ENCODE results near the gene SNAP29. TPM values are rescaled to one million over a fixed set of nuclear protein-coding genes. Genes with fewer than 3 reads are reported as not detected.
A peak's percentile ranks its signal among the peaks of the same experiment; 100 is the strongest.
"Not testable (repeated sequence)": the region's sequence is repeated elsewhere in the genome, so short reads cannot be mapped to it uniquely, and the experiment has no call there.

SNAP29 gene
- total and polyA plus RNA-seq, 3 experiments from 2014 or later: 21.9 to 26.0 (median 23.3) TPM

DNA sequence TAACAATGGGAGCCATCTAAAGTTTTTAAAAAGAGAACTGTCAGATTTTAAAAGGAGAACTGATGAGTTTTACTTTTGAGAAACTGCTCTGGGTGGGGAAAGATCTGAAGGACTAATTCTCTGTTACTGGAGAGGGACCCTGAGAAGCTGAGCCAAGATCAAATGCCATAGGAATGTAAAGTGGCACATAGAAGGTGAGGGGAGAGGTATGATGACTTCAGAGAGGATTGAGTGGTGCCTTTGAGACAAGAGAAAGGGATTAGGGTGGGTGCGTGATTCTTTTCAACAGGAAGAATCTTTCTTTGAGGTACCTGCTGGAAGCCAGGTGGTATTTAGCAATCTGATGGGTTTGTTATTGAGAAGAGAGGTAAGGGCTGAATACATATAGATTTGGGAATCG is 67.4 kb downstream of the SNAP29 start:
- Histone ChIP-seq H3K27ac (ENCODE audit: low read depth, low read length) (no peak overlapping the region), H3K36me3 (ENCODE audit: insufficient read depth, low read length) (peaks cover 32% of the 10 kb centered on the region), H3K27me3 (ENCODE audit: insufficient read depth, low read length, poor library complexity, severe bottlenecking) (no peaks in the 10 kb centered on the region), H3K4me1 (ENCODE audit: insufficient read depth, low read length) (peaks cover 60% of the 10 kb centered on the region), H3K4me3 (ENCODE audit: low read length) (no peak overlapping the region), H3K9me3 (ENCODE audit: low read length) (no peaks in the 10 kb centered on the region)
- Mint-ChIP-seq H3K27me3 (no peaks in the 10 kb centered on the region), H3K4me1 (peaks cover 49 to 76% (median 68%) of the 10 kb centered on the region in 3 donors), H3K36me3 (peaks cover 0 to 38% (median 2%) of the 10 kb centered on the region in 3 donors), H3K4me3 (peak overlapping the region in 5 of 7 donors; percentile 5 to 40 (median 16)), H3K27ac (peak overlapping the region in 7 of 8 donors; percentile 3 to 76 (median 8)), H3K9me3 (no peaks in the 10 kb centered on the region)
- CTCF ChIA-PET: interaction anchor here (1.4 to 1.6 kb wide), 2 partner anchors 9 to 11 kb away, joined by 4 to 6 read pairs; partner anchors contain the start of gene CRKL
- DNase-seq: no peak
- POLR2A ChIA-PET: no interaction called here

DNA sequence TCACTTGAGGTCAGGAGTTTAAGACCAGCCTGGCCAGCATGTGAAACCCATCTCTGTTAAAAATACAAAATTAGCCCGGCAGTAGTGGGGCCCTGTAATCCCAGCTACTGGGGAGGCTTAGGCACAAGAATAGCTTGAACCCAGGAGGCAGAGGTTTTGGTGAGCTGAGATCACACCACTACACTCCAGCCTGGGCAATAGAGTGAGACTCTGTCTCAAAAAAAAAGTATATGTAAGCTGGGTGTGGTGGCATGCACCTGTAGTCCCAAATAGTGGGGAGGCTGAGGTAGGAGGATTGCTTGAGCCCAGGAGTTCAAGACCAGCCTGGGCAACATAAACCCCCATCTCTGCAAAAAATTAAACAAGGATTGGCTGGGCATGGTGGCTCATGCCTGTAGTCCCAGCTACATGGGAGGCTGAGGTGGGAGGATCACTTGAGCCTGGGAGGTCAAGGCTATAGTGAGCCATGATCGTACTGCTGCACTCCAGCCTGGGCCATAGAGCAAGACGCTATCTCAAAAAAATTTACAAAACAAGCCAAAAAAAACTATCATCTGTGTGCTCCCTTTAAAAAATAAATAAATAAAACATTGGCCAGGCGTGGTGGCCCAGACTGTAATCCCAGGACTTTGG is 69.2 kb downstream of the SNAP29 start:
- peaks cover 49 to 74% (median 65%) of the 10 kb centered on the region in 3 donors for H3K4me1 Mint-ChIP-seq
- Histone ChIP-seq H3K9me3 (ENCODE audit: low read length) (no peaks in the 10 kb centered on the region), H3K4me1 (ENCODE audit: insufficient read depth, low read length) (peaks cover 57% of the 10 kb centered on the region), H3K27ac (ENCODE audit: low read depth, low read length) (no peak overlapping the region), H3K4me3 (ENCODE audit: low read length) (no peak overlapping the region), H3K36me3 (ENCODE audit: insufficient read depth, low read length) (peaks cover 32% of the 10 kb centered on the region), H3K27me3 (ENCODE audit: insufficient read depth, low read length, poor library complexity, severe bottlenecking) (no peaks in the 10 kb centered on the region)
- CTCF ChIA-PET: no interaction called here
- peaks cover 0 to 2% of the 10 kb centered on the region in 2 donors for H3K27me3 Mint-ChIP-seq
- POLR2A ChIA-PET: no interaction called here
- no peak for DNase-seq
- peak overlapping the region in 3 of 8 donors; percentile 27 to 79 (median 78) for H3K27ac Mint-ChIP-seq
- H3K4me3 Mint-ChIP-seq: peak overlapping the region in 1 of 7 donors; percentile 23
- H3K9me3 Mint-ChIP-seq: no peaks in the 10 kb centered on the region
- H3K36me3 Mint-ChIP-seq: peaks cover 0 to 37% (median 2%) of the 10 kb centered on the region in 3 donors

DNA sequence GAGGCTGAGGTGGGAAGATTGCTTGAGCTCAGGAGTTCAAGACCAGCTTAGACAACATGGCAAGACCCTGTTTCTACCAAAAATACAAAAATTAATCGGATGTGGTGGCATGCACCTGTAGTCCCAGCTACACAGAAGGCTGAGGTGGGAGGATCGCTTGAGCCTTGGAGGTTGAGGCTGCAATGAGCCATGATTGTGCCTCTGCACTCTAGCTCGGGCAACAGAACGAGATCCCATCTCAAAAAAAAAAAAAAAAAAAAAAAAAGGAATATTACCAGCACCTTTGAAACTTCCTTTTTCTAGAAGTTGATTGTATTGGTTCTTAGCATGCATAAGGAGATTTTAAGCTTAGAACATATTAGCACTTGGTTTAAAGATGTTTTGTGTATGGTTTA is 69.8 kb downstream of the SNAP29 start:
- peaks cover 49 to 77% (median 68%) of the 10 kb centered on the region in 3 donors for H3K4me1 Mint-ChIP-seq
- no peak for DNase-seq
- Histone ChIP-seq H3K27ac (ENCODE audit: low read depth, low read length) (no peak overlapping the region), H3K4me3 (ENCODE audit: low read length) (no peak overlapping the region), H3K27me3 (ENCODE audit: insufficient read depth, low read length, poor library complexity, severe bottlenecking) (no peaks in the 10 kb centered on the region), H3K36me3 (ENCODE audit: insufficient read depth, low read length) (peaks cover 33% of the 10 kb centered on the region), H3K9me3 (ENCODE audit: low read length) (no peaks in the 10 kb centered on the region), H3K4me1 (ENCODE audit: insufficient read depth, low read length) (peaks cover 56% of the 10 kb centered on the region)
- peak overlapping the region in 2 of 7 donors; percentile 6 to 23 for H3K4me3 Mint-ChIP-seq
- peaks cover 0 to 39% (median 2%) of the 10 kb centered on the region in 3 donors for H3K36me3 Mint-ChIP-seq
- ChIA-PET CTCF (interaction anchor here (0.6 kb wide), 1 partner anchor 105 kb away, joined by 3 read pairs; no protein-coding TSS in a partner anchor), POLR2A (no interaction called here)
- peaks cover 0 to 2% of the 10 kb centered on the region in 2 donors for H3K27me3 Mint-ChIP-seq
- peak overlapping the region in 5 of 8 donors; percentile 11 to 78 (median 35) for H3K27ac Mint-ChIP-seq
- no peaks in the 10 kb centered on the region for H3K9me3 Mint-ChIP-seq

DNA sequence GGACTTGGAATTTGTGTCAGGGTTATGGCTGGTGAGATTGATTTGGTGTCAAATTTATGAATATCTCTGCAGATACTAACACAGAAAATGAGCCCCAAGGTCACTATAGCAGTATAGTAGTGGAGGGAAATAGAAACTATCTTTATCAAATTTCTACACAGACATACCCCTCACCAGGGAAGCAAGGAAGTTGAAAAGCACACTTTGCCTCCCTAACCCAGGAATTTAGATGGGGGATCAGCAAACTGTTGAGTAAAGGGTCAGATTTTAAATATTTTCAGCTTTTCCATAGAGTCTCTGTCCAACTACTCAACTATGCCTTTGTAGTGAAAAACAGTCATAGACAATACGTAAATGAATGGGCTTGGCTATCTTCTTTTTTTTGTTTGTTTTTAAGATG is 71.2 kb downstream of the SNAP29 start:
- Mint-ChIP-seq H3K27me3 (peaks cover 0 to 2% of the 10 kb centered on the region in 2 donors), H3K4me1 (peaks cover 50 to 78% (median 65%) of the 10 kb centered on the region in 3 donors), H3K9me3 (no peaks in the 10 kb centered on the region), H3K4me3 (peak overlapping the region in 3 of 7 donors; percentile 0 to 57 (median 5)), H3K27ac (peak overlapping the region in 6 of 8 donors; percentile 10 to 86 (median 44)), H3K36me3 (peaks cover 0 to 44% (median 10%) of the 10 kb centered on the region in 3 donors)
- Histone ChIP-seq H3K9me3 (ENCODE audit: low read length) (no peaks in the 10 kb centered on the region), H3K4me3 (ENCODE audit: low read length) (no peak overlapping the region), H3K27me3 (ENCODE audit: insufficient read depth, low read length, poor library complexity, severe bottlenecking) (no peaks in the 10 kb centered on the region), H3K27ac (ENCODE audit: low read depth, low read length) (no peak overlapping the region), H3K36me3 (ENCODE audit: insufficient read depth, low read length) (peaks cover 34% of the 10 kb centered on the region), H3K4me1 (ENCODE audit: insufficient read depth, low read length) (peaks cover 53% of the 10 kb centered on the region)
- CTCF ChIA-PET: no interaction called here
- DNase-seq: no peak
- POLR2A ChIA-PET: no interaction called here

DNA sequence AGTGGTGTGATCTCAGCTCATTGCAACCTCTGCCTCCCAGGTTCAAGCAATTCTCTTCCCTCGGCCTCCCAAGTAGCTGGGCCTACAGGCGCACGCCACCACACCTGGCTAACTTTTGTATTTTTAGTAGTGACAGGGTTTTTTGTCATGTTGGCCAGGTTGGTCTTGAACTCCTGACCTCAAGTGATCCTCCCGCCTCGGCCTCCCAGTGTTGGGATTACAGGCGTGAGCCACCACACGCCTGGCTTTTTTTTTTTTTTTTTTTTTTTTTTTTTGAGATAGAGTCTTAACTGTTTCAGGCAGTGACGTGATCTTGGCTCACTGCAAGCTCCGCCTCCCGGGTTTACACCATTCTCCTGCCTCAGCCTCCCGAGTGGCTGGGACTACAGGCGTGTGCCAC is 71.6 kb downstream of the SNAP29 start:
- Histone ChIP-seq H3K36me3 (ENCODE audit: insufficient read depth, low read length) (peaks cover 32% of the 10 kb centered on the region), H3K4me1 (ENCODE audit: insufficient read depth, low read length) (peaks cover 49% of the 10 kb centered on the region)
- H3K27ac ChIP-seq (ENCODE audit: low read depth, low read length); H3K27me3 Mint-ChIP-seq; H3K4me3 ChIP-seq (ENCODE audit: low read length); DNase-seq; H3K9me3 ChIP-seq (ENCODE audit: low read length); CTCF ChIA-PET; H3K9me3 Mint-ChIP-seq; H3K27me3 ChIP-seq (ENCODE audit: insufficient read depth, low read length, poor library complexity, severe bottlenecking); H3K4me3 Mint-ChIP-seq; POLR2A ChIA-PET: not testable (repeated sequence)
- H3K36me3 Mint-ChIP-seq: peaks cover 0 to 45% (median 10%) of the 10 kb centered on the region in 3 donors
- peaks cover 47 to 78% (median 62%) of the 10 kb centered on the region in 3 donors for H3K4me1 Mint-ChIP-seq
- peak overlapping the region in 1 of 8 donors; percentile 12 for H3K27ac Mint-ChIP-seq

DNA sequence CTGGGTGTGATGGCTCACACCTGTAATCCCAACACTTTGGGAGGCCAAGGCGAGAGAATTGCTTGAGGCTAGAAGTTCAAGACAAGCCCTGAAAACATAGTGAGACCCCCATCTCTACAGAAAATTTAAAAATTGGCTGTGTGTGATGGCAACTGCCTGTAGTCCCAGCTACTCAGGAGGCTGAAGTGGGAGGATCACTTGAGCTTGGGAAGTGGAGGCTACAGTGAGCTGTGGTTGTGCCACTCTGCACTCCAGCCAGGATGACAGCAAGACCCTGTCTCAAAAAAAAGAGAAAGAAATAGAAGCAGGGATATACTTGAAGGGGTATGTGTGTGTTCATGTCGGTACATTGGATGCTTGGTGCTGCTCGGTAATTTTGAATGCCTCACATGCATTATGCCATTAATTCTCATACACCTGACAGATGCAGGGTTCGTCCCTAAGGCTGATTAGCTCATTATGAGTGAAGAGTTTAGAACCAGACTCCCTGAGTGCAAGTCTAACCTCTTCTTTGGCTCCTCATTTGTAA is 72.4 kb downstream of the SNAP29 start:
- POLR2A ChIA-PET: no interaction called here
- Histone ChIP-seq H3K4me3 (ENCODE audit: low read length) (no peak overlapping the region), H3K27me3 (ENCODE audit: insufficient read depth, low read length, poor library complexity, severe bottlenecking) (no peaks in the 10 kb centered on the region), H3K9me3 (ENCODE audit: low read length) (no peaks in the 10 kb centered on the region), H3K27ac (ENCODE audit: low read depth, low read length) (no peak overlapping the region), H3K4me1 (ENCODE audit: insufficient read depth, low read length) (peaks cover 47% of the 10 kb centered on the region), H3K36me3 (ENCODE audit: insufficient read depth, low read length) (peaks cover 29% of the 10 kb centered on the region)
- Mint-ChIP-seq H3K9me3 (no peaks in the 10 kb centered on the region), H3K4me1 (peaks cover 44 to 77% (median 59%) of the 10 kb centered on the region in 3 donors), H3K27ac (peak overlapping the region in 5 of 8 donors; percentile 19 to 88 (median 63)), H3K27me3 (peaks cover 0 to 2% of the 10 kb centered on the region in 2 donors), H3K4me3 (peak overlapping the region in 2 of 7 donors; percentile 23 to 61), H3K36me3 (peaks cover 0 to 45% (median 10%) of the 10 kb centered on the region in 3 donors)
- CTCF ChIA-PET: interaction anchor here (0.8 kb wide), 1 partner anchor 24 kb away, joined by 3 read pairs; no protein-coding TSS in a partner anchor
- DNase-seq: no peak

DNA sequence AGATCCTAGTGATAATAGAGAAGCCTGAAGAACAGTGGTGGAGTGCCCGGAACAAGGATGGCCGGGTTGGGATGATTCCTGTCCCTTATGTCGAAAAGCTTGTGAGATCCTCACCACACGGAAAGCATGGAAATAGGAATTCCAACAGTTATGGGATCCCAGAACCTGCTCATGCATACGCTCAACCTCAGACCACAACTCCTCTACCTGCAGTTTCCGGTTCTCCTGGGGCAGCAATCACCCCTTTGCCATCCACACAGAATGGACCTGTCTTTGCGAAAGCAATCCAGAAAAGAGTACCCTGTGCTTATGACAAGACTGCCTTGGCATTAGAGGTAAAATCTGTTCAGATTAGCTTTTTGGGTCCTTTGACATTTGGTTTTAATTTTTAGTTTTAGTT is 75.1 kb downstream of the SNAP29 start:
- H3K9me3 Mint-ChIP-seq: no peaks in the 10 kb centered on the region
- H3K9me3 ChIP-seq (ENCODE audit: low read length): no peaks in the 10 kb centered on the region
- H3K27me3 ChIP-seq (ENCODE audit: insufficient read depth, low read length, poor library complexity, severe bottlenecking): no peaks in the 10 kb centered on the region
- peaks cover 0 to 59% (median 13%) of the 10 kb centered on the region in 3 donors for H3K36me3 Mint-ChIP-seq
- no peak overlapping the region for H3K27ac ChIP-seq (ENCODE audit: low read depth, low read length)
- H3K27me3 Mint-ChIP-seq: peaks cover 0 to 2% of the 10 kb centered on the region in 2 donors
- peaks cover 37% of the 10 kb centered on the region for H3K36me3 ChIP-seq (ENCODE audit: insufficient read depth, low read length)
- DNase-seq: no peak
- ChIA-PET POLR2A (no interaction called here), CTCF (no interaction called here)
- peaks cover 67% of the 10 kb centered on the region for H3K4me1 ChIP-seq (ENCODE audit: insufficient read depth, low read length)
- peaks cover 53 to 87% (median 71%) of the 10 kb centered on the region in 3 donors for H3K4me1 Mint-ChIP-seq
- no peak overlapping the region for H3K4me3 ChIP-seq (ENCODE audit: low read length)
- peak overlapping the region in 4 of 7 donors; percentile 8 to 36 (median 24) for H3K4me3 Mint-ChIP-seq
- peak overlapping the region in 3 of 8 donors; percentile 23 to 70 (median 55) for H3K27ac Mint-ChIP-seq

DNA sequence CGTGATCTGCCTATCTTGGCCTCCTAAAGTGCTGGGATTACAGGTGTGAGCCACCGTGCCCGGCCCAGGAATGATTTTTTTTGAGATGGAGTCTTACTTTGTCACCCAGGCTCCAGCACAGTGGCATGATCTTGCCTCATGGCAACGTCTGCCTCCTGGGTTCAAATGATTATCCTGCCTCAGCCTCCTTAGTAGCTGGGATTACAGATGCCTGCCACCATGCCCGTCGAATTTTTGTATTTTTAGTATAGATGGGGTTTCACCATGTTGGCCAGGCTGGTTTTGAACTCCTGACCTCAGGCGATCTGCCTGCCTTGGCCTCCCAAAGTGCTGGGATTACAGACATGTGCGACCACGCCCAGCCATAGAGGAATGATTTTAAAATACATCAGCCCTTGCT is 76.2 kb downstream of the SNAP29 start:
- Mint-ChIP-seq H3K36me3 (peaks cover 0 to 61% (median 13%) of the 10 kb centered on the region in 3 donors), H3K4me1 (peaks cover 53 to 87% (median 72%) of the 10 kb centered on the region in 3 donors), H3K4me3 (peak overlapping the region in 3 of 7 donors; percentile 28 to 41 (median 39)), H3K27ac (peak overlapping the region in 2 of 8 donors; percentile 68 to 70)
- H3K9me3 ChIP-seq (ENCODE audit: low read length); H3K9me3 Mint-ChIP-seq; H3K27me3 ChIP-seq (ENCODE audit: insufficient read depth, low read length, poor library complexity, severe bottlenecking); DNase-seq; POLR2A ChIA-PET; H3K27me3 Mint-ChIP-seq; H3K4me3 ChIP-seq (ENCODE audit: low read length); CTCF ChIA-PET; H3K27ac ChIP-seq (ENCODE audit: low read depth, low read length): not testable (repeated sequence)
- Histone ChIP-seq H3K4me1 (ENCODE audit: insufficient read depth, low read length) (peaks cover 67% of the 10 kb centered on the region), H3K36me3 (ENCODE audit: insufficient read depth, low read length) (peaks cover 32% of the 10 kb centered on the region)

All from CD8-positive, alpha-beta memory T cell (primary cell).